ENCODE measurements around the gene STRBP.

STRBP gene

DNA sequence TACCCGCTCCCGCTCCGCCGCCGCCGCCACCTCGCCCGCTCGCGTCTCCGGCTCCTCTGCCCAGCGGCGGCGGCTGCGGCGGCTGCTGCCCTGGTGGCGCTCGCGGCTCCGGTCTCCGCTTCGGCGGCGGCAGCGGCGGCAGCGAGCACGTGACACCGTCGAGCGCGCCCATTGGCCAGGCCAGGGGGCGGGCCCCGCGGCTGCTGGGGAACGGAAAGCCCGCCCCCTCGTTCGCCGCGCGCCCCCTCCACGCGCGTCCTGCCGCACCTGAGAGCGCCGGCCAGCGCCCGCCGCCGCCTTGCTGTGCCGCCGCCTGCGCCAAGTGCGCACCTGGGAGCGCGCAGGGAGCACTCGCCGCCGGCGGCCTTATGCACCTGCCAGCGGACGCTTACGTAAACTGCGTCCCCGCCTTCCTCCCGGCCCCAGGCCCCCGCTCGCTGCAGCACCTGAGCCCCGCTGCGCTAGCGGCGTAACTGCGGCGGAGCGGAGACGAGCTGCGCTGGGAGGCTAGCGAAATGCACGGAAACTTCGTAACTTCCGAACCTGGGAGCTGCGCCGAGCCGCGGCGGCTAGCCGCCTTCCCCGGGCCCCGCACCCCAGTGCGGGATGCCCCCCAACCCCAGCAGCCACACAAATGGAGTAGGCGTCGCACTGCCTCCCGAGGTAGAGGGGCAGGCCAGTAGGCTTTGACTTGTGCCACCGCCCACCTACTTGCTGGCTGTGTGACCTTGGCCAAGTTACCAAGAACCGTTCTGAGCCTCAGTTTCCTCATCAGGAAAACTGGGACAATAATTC lies at the start of gene STRBP:
Gene STRBP, minus strand, starts transcription at position 122 of the 795 bp plus-strand sequence. CDS start 84,452 bp downstream, outside the sequence.
- in situ Hi-C loops (cut with MboI; ENCODE audit: low pct_unique_long_range_greater_than_20kb, low sequenced_read_pairs, unreplicated experiment) = no loop called here
- TF ChIP-seq, protein P1, sequence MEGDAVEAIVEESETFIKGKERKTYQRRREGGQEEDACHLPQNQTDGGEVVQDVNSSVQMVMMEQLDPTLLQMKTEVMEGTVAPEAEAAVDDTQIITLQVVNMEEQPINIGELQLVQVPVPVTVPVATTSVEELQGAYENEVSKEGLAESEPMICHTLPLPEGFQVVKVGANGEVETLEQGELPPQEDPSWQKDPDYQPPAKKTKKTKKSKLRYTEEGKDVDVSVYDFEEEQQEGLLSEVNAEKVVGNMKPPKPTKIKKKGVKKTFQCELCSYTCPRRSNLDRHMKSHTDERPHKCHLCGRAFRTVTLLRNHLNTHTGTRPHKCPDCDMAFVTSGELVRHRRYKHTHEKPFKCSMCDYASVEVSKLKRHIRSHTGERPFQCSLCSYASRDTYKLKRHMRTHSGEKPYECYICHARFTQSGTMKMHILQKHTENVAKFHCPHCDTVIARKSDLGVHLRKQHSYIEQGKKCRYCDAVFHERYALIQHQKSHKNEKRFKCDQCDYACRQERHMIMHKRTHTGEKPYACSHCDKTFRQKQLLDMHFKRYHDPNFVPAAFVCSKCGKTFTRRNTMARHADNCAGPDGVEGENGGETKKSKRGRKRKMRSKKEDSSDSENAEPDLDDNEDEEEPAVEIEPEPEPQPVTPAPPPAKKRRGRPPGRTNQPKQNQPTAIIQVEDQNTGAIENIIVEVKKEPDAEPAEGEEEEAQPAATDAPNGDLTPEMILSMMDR (IDR thresholded peaks at IDR 0.05; ENCODE audit: extremely low read depth, insufficient read depth, missing control alignments) = peak; percentile 40
- DNase-seq (ENCODE audit: low spot score) = peak; percentile 99

DNA sequence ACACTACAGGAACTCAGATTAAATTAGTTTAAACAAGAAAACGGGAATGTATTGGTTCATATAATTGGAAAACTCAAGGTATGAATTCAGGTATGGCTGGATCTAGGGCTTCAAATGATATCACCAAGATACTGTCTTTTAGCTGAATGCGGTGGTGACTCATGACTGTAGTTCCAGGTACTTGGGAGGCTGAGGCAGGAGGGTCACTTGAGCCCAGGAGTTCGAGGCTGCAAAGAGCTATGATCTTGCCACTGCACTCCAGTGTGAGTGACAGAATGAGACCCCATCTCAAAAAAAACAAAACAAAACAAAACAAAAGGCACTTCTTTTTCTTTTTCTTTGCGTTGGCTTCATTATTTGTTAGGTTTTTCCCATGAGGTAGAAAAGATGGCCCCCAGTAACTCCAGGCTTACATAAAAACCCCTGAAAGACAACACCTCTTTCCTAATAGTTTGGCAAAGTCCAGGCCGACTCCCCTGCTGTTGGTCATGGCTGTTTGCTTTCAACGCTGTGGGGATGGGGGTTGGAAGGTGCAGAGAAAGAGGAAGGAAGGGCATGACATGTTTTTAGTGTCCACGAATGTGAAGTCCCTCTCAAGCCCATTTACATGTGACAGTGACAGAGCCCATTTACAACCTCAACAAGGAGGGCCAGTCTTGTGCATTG lies 47.8 kb upstream of the STRBP start:
- TF ChIP-seq, protein P1 (IDR thresholded peaks at IDR 0.05; ENCODE audit: extremely low read depth, insufficient read depth, missing control alignments) = no peak
- DNase-seq (ENCODE audit: low spot score) = no peak
- in situ Hi-C loops (cut with MboI; ENCODE audit: low pct_unique_long_range_greater_than_20kb, low sequenced_read_pairs, unreplicated experiment) = no loop called here

DNA sequence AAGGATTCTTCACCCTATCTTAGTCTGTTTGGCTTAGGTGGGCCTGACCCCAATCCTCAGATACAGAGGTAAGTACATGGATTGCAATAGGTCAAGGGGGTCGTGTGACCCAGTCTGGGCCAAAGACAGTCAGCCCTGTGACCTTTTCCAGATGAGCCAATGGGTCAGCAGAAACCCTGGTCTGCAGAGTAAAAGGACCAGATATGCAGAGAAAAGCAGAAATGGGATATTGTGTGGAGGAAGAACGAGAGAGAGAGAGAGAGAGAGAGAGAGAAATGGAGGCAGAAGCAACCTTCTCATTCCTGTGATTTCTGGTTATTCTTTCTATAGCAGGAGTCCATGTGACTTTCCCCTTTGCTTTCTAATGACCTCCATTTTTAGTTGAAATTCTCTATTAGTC lies 47.2 kb upstream of the STRBP start:
- TF ChIP-seq, protein P1 (IDR thresholded peaks at IDR 0.05; ENCODE audit: extremely low read depth, insufficient read depth, missing control alignments) = no peak
- in situ Hi-C loops (cut with MboI; ENCODE audit: low pct_unique_long_range_greater_than_20kb, low sequenced_read_pairs, unreplicated experiment) = no loop called here
- DNase-seq (ENCODE audit: low spot score) = no peak

DNA sequence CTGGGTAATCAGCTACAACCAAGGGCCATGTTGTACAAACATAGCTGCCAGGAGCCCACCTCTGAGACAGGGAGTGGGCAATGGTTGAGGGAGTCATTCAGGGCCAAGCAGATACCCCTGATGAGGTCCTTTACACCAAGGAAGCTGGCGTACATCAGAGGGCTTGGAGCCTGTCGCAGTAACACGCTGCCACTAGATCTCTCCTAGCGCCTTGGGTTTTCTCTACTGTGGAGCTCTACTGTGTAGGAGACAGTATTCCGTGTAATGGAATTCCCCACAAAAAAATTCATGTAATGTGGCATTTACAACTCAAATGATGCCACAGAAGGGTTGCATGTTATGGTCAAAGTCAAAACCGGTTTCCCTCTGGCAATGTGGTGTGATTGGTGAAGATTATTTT lies 46.2 kb upstream of the STRBP start:
- TF ChIP-seq, protein P1 (IDR thresholded peaks at IDR 0.05; ENCODE audit: extremely low read depth, insufficient read depth, missing control alignments) = no peak
- in situ Hi-C loops (cut with MboI; ENCODE audit: low pct_unique_long_range_greater_than_20kb, low sequenced_read_pairs, unreplicated experiment) = no loop called here
- no peak for DNase-seq (ENCODE audit: low spot score)

DNA sequence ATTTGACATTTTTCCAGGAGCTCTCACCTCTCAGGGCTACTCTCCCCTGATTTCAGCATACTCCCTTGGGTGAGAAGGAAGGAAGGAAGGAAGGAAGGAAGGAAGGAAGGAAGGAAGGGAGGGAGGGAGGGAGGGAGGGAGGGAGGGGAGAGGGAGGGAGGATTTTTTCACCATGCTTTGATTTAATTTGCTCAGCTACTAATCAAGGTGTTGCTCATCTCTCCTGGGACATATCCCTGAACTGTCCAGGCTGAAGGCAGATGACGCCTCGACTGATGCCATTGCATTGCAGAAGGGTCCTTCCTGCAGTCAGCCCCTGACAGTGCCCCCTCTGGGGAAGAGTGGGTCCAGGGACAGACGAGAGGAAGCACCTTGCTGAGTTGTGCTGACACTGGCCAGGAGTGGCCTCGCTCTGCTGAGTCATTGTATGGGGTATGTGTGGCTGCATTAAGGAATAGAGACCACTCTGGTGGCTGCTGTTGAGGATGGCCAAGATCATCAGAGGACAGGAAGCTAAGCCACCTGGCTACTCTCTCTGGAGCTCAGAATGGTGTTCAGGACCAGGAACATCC lies 44.0 kb upstream of the STRBP start:
- DNase-seq (ENCODE audit: low spot score) = no peak
- TF ChIP-seq, protein P1 (IDR thresholded peaks at IDR 0.05; ENCODE audit: extremely low read depth, insufficient read depth, missing control alignments) = no peak
- in situ Hi-C loops (cut with MboI; ENCODE audit: low pct_unique_long_range_greater_than_20kb, low sequenced_read_pairs, unreplicated experiment) = no loop called here

DNA sequence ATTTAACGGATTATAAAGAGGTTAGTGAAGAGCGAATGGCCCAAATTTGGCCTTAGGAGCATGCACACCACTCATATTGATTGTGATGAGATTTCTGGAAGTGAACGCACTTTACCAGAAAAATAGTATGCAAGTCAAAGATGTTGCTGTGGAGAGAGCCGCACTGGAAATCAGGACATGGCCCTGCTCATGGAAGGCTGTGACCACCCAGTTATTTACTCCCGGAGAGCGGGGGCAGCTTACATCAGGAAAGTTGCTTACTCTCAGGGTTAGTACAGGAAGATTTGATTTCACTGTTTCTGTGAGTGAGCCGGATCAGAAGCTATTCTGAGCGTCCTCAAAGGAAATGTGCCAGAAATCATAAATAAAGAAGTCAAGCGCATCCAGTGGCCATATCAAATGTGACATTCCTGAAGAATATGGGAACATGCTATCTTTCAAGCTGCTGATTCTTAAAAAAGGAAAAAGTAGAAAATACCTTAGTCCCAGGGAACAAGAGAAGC lies 42.9 kb upstream of the STRBP start:
- no peak for DNase-seq (ENCODE audit: low spot score)
- TF ChIP-seq, protein P1 (IDR thresholded peaks at IDR 0.05; ENCODE audit: extremely low read depth, insufficient read depth, missing control alignments) = no peak
- in situ Hi-C loops (cut with MboI; ENCODE audit: low pct_unique_long_range_greater_than_20kb, low sequenced_read_pairs, unreplicated experiment) = no loop called here
